OCI-LY3 (cell line): Measurements from ENCODE around the gene FLNC.

Source experiments
- EZH2phosphoT487 ChIP-seq: fragments of 200-600 bp; shearing (Covaris generic); IDR thresholded peaks from 2 replicates; pipeline ENCODE4 v1.6.1; 2018; ENCODE audit warnings: antibody characterized with exemption, mixed run types, low read depth
- TF ChIP-seq, protein P1 (sequence below): fragments of 200-600, 300-600 bp; sonication (generic); IDR thresholded peaks from 2 replicates; pipeline ENCODE4 v1.5.1; 2014; ENCODE audit warnings: antibody characterized with exemption, low read length, low read depth

DNA sequence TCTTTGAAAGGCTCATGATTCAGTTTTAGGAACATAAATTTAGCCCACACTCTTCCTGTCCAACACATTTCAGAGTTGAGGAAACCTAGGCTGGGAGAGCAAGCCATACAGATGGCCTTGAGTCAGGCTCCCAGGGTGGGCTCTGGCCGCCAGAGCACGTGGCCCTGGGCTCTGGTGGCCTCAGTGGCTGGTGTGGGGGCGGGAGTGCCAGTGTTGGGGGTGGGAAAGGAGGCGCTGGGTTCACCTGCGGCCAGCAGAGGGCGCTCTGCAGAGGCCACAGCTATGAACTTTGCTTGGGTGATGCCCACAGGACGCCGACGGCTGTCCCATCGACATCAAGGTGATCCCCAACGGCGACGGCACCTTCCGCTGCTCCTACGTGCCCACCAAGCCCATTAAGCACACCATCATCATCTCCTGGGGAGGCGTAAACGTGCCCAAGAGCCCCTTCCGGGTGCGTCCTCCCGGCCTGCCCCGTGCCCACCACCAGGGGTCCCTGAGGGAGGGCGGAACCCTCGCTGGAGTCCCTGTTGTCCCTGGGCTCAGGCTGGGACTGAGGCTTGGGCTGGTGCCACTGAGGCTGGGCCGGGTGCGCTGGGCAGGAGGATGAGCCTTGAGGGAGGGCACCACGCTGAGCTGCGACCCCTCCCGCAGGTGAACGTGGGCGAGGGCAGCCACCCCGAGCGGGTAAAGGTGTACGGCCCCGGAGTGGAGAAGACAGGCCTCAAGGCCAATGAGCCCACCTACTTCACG, 11.9 kb downstream of the FLNC start:
- TF ChIP-seq, protein P1, sequence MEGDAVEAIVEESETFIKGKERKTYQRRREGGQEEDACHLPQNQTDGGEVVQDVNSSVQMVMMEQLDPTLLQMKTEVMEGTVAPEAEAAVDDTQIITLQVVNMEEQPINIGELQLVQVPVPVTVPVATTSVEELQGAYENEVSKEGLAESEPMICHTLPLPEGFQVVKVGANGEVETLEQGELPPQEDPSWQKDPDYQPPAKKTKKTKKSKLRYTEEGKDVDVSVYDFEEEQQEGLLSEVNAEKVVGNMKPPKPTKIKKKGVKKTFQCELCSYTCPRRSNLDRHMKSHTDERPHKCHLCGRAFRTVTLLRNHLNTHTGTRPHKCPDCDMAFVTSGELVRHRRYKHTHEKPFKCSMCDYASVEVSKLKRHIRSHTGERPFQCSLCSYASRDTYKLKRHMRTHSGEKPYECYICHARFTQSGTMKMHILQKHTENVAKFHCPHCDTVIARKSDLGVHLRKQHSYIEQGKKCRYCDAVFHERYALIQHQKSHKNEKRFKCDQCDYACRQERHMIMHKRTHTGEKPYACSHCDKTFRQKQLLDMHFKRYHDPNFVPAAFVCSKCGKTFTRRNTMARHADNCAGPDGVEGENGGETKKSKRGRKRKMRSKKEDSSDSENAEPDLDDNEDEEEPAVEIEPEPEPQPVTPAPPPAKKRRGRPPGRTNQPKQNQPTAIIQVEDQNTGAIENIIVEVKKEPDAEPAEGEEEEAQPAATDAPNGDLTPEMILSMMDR = peak; percentile 69
- no peak for TF ChIP-seq EZH2phosphoT487
